Neural progenitor cell (in vitro differentiated cells): Measurements from ENCODE around the gene TACC3. TPM values are rescaled to one million over a fixed set of nuclear protein-coding genes. Genes with fewer than 3 reads are reported as not detected.
A peak's percentile ranks its signal among the peaks of the same experiment; 100 is the strongest.

Experiments
- DNase-seq: peaks from one replicate; pipeline ENCODE4 v3.0.0-alpha.2; 2016; ENCODE audit warnings: low spot score
- H2AFZ ChIP-seq: fragments of 200-600 bp; sonication (generic); replicated peaks from 2 replicates; pipeline ENCODE4 v1.6.1; 2016; ENCODE audit warnings: antibody characterized with exemption
- H3F3A ChIP-seq: fragments of 200-600 bp; sonication (generic); 2 replicates; pipeline ENCODE4 v1.6.1; 2016; ENCODE audit warnings: antibody characterized with exemption, low read depth
- H3K27ac ChIP-seq: fragments of 200-600 bp; sonication (generic); 2 replicates; pipeline ENCODE4 v1.5.1; 2016; ENCODE audit warnings: mild to moderate bottlenecking
- H3K27me3 ChIP-seq: fragments of 200-600 bp; sonication (generic); 2 replicates; pipeline ENCODE4 v1.6.1; 2016; ENCODE audit warnings: mild to moderate bottlenecking, moderate library complexity
- H3K36me3 ChIP-seq: fragments of 200-600 bp; sonication (generic); 2 replicates; pipeline ENCODE4 v1.5.1; 2016
- H3K4me1 ChIP-seq: fragments of 200-600 bp; sonication (generic); 2 replicates; pipeline ENCODE4 v1.6.1; 2016; ENCODE audit warnings: mixed run types
- H3K4me2 ChIP-seq: fragments of 200-600 bp; sonication (generic); 2 replicates; pipeline ENCODE4 v1.6.1; 2016
- H3K4me3 ChIP-seq: fragments of 200-600 bp; sonication (generic); 2 replicates; pipeline ENCODE4 v1.5.1; 2016
- H3K79me2 ChIP-seq: fragments of 200-600 bp; sonication (generic); 2 replicates; pipeline ENCODE4 v1.6.1; 2016; ENCODE audit warnings: low read depth
- H3K9ac ChIP-seq: fragments of 200-600 bp; sonication (generic); 2 replicates; pipeline ENCODE4 v1.6.1; 2016
- H3K9me3 ChIP-seq: fragments of 200-600 bp; sonication (generic); 2 replicates; pipeline ENCODE4 v1.5.1; 2016; ENCODE audit warnings: low read depth
- H4K20me1 ChIP-seq: fragments of 200-600 bp; sonication (generic); 2 replicates; pipeline ENCODE4 v1.6.1; 2016; ENCODE audit warnings: low read depth
- H3K27ac Mint-ChIP-seq: 3 replicates; pipeline ENCODE4 v1.8.0; 2021; ENCODE audit warnings: mixed read lengths
- H3K27me3 Mint-ChIP-seq: 2 replicates; pipeline ENCODE4 v1.8.0; 2022; ENCODE audit warnings: low read depth, mild to moderate bottlenecking, inconsistent platforms, moderate library complexity, mixed read lengths; ENCODE audit not compliant: insufficient read depth
- H3K36me3 Mint-ChIP-seq: 3 replicates; pipeline ENCODE4 v1.8.0; 2021; ENCODE audit warnings: mixed read lengths
- H3K4me1 Mint-ChIP-seq: 3 replicates; pipeline ENCODE4 v1.8.0; 2021; ENCODE audit warnings: mixed read lengths
- H3K4me3 Mint-ChIP-seq: 3 replicates; pipeline ENCODE4 v1.8.0; 2021; ENCODE audit warnings: mild to moderate bottlenecking, moderate library complexity, mixed read lengths
- H3K9me3 Mint-ChIP-seq: 3 replicates; pipeline ENCODE4 v1.8.0; 2020; ENCODE audit warnings: mixed read lengths
- EZH2 ChIP-seq: fragments of 200-600 bp; sonication (generic); IDR thresholded peaks from 2 replicates; pipeline ENCODE4 v1.6.1; 2017; ENCODE audit warnings: antibody characterized with exemption, mild to moderate bottlenecking, moderate library complexity
- EZH2phosphoT487 ChIP-seq: fragments of 200-600 bp; sonication (generic); IDR thresholded peaks from 2 replicates; pipeline ENCODE4 v1.6.1; 2017; ENCODE audit warnings: antibody characterized with exemption
- total RNA-seq: library from RNA; depleted of rRNA; stranded (reverse); fragments of >200 nt; gene quantifications from 2 replicates; pipeline ENCODE4 v1.2.3, GENCODE V29; 2015; ENCODE audit warnings: low replicate concordance
- TF ChIP-seq, protein P1 (sequence below): fragments of 200-600 bp; sonication (generic); IDR thresholded peaks from 2 replicates; pipeline ENCODE4 v1.5.1; 2017; ENCODE audit warnings: antibody characterized with exemption, mild to moderate bottlenecking

Gene TACC3
- total RNA-seq, 1 donor from 2014 or later, result 68.4 TPM

DNA sequence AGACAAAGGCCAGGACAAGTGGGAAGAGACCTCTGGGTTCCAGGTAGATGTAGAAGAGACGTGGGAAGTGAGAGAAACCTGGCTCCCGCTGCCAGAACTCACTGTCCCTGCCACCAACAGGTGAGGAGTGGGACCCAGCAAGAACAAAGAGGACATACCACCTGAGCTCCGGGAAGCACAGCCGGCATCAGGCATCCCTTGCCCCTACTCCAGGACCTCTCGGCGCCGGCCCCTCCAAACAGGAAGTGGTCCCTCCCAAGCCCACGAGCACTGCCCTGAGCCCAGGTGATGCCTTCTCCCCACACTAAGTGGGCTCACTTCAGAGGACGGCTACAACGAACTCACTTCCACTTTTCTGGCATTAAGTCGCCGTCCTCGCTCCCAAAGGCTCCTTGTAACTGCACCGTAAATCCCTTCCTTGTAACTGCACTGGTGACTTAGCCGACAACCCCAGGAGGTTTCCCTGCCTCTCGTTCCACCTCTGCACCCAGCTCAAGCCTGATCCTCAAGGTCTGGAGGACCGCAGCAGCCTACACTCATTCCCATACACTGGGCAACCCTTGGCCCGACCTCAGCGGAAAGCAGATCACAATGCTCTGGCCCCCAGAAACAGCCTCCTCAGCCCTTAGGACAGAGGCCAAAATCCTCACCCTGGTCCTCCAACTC, 46.1 kb upstream of the TACC3 start:
- Mint-ChIP-seq H3K4me1 (peaks cover 6% of the 10 kb centered on the region), H3K9me3 (no peaks in the 10 kb centered on the region), H3K27me3 (peaks cover 5% of the 10 kb centered on the region), H3K4me3 (no peak overlapping the region), H3K27ac (no peak overlapping the region), H3K36me3 (no peaks in the 10 kb centered on the region)
- Histone ChIP-seq H3K4me3 (no peak overlapping the region), H3K27ac (no peak overlapping the region), H3F3A (no peaks in the 10 kb centered on the region), H3K79me2 (no peaks in the 10 kb centered on the region), H3K4me2 (no peak overlapping the region), H3K9ac (no peak overlapping the region), H3K9me3 (no peaks in the 10 kb centered on the region), H3K4me1 (no peaks in the 10 kb centered on the region), H2AFZ (no peak overlapping the region), H3K27me3 (no peaks in the 10 kb centered on the region), H4K20me1 (no peaks in the 10 kb centered on the region), H3K36me3 (no peaks in the 10 kb centered on the region)
- DNase-seq, result no peak
- no peak for TF ChIP-seq EZH2
- TF ChIP-seq, protein P1, sequence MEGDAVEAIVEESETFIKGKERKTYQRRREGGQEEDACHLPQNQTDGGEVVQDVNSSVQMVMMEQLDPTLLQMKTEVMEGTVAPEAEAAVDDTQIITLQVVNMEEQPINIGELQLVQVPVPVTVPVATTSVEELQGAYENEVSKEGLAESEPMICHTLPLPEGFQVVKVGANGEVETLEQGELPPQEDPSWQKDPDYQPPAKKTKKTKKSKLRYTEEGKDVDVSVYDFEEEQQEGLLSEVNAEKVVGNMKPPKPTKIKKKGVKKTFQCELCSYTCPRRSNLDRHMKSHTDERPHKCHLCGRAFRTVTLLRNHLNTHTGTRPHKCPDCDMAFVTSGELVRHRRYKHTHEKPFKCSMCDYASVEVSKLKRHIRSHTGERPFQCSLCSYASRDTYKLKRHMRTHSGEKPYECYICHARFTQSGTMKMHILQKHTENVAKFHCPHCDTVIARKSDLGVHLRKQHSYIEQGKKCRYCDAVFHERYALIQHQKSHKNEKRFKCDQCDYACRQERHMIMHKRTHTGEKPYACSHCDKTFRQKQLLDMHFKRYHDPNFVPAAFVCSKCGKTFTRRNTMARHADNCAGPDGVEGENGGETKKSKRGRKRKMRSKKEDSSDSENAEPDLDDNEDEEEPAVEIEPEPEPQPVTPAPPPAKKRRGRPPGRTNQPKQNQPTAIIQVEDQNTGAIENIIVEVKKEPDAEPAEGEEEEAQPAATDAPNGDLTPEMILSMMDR, result no peak
- no peak for TF ChIP-seq EZH2phosphoT487

DNA sequence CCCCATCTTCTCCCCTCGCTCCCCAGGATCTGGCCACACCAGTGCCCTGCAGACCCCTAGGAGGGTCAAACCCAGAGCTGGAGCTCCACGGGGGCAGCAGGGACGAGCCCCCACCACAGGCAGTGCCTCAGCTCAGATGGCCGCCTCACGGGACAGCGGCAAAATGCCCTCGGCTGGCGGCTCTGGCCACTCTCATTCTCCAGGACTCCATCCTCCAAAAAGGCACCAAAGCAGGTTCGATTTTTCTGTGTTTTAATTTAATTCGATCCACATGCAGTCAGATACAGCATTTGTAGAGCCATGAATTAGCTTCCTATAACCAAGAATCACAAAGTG, 45.6 kb upstream of the TACC3 start:
- Mint-ChIP-seq H3K4me3 (no peak overlapping the region), H3K27me3 (peaks cover 7% of the 10 kb centered on the region), H3K4me1 (peaks cover 6% of the 10 kb centered on the region), H3K36me3 (no peaks in the 10 kb centered on the region), H3K9me3 (no peaks in the 10 kb centered on the region), H3K27ac (no peak overlapping the region)
- DNase-seq, result no peak
- H3K4me1 ChIP-seq, result no peaks in the 10 kb centered on the region
- H2AFZ ChIP-seq, result no peak overlapping the region
- no peaks in the 10 kb centered on the region for H3K36me3 ChIP-seq
- H3K27ac ChIP-seq, result no peak overlapping the region
- H3K4me2 ChIP-seq, result no peak overlapping the region
- no peaks in the 10 kb centered on the region for H3K79me2 ChIP-seq
- H3K4me3 ChIP-seq, result no peak overlapping the region
- no peak overlapping the region for H3K9ac ChIP-seq
- H3K27me3 ChIP-seq, result no peaks in the 10 kb centered on the region
- H3F3A ChIP-seq, result no peaks in the 10 kb centered on the region
- H3K9me3 ChIP-seq, result no peaks in the 10 kb centered on the region
- no peak for TF ChIP-seq EZH2
- TF ChIP-seq, protein P1, result no peak
- no peak for TF ChIP-seq EZH2phosphoT487
- no peaks in the 10 kb centered on the region for H4K20me1 ChIP-seq

DNA sequence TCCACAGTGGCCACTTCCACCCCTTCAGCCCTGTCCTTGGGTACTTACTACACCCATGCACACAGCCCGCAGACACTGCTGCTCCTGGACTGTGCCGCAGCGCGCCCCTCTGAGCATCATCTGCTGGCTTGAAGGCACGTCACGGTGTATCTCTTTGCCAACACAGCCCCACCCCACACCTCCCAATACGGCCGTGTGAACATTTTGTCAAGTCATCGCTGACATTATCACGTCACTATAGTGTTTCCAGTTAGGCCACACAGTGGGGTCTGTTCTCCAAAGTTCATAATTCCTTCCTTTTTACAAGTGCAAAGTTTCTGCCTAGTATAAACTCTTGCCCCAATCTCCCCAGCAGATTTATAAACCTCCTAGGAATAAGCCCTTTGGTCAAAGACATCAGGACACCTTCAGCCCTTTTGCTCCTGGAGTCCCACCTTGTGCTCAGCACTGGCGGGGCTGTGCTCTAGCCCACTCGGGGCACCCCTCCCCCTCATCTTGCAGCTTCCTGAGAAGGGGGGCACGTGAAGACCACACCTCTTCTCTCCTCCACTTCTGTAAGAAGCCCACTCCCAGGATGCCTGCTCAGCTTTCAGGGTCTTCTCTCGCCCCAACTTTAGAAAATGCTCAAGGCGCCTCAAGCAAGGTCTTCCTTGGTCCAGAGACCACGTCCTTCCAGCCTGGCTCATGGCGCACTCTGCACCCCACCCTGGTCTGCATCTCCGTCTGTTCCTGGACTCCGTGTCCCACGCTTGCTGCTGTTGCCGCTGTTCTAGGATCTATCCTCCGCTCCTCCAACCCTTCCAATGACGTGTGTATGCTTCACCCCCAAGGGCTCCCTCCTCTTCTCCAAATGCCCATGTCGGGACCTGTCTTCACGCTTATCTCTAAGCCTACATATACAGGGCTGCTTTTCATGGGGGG, 44.5 kb upstream of the TACC3 start:
- Histone ChIP-seq H3K27me3 (no peaks in the 10 kb centered on the region), H2AFZ (no peak overlapping the region), H3K79me2 (no peaks in the 10 kb centered on the region), H3K9me3 (no peaks in the 10 kb centered on the region), H3F3A (no peaks in the 10 kb centered on the region), H3K4me3 (no peak overlapping the region), H4K20me1 (no peaks in the 10 kb centered on the region), H3K4me1 (no peaks in the 10 kb centered on the region), H3K4me2 (no peak overlapping the region), H3K27ac (no peak overlapping the region), H3K9ac (no peak overlapping the region), H3K36me3 (no peaks in the 10 kb centered on the region)
- no peaks in the 10 kb centered on the region for H3K9me3 Mint-ChIP-seq
- H3K27me3 Mint-ChIP-seq, result peaks cover 7% of the 10 kb centered on the region
- H3K4me3 Mint-ChIP-seq, result no peak overlapping the region
- H3K36me3 Mint-ChIP-seq, result no peaks in the 10 kb centered on the region
- H3K27ac Mint-ChIP-seq, result peak overlapping the region; percentile 55
- no peak for DNase-seq
- no peak for TF ChIP-seq EZH2phosphoT487
- TF ChIP-seq EZH2, result no peak
- TF ChIP-seq, protein P1, result no peak
- H3K4me1 Mint-ChIP-seq, result peaks cover 6% of the 10 kb centered on the region
